ENCODE measurements around the gene SMARCC1.
"Not testable (repeated sequence)": the region's sequence is repeated elsewhere in the genome, so short reads cannot be mapped to it uniquely, and the experiment has no call there.

The SMARCC1 gene

GRCh38 chr3:47781685-47782445 lies at the start of gene SMARCC1:
TSS of gene SMARCC1 (minus strand) at chr3:47781893. CDS start at chr3:47781797, 96 bp downstream.
- DNase-seq (ENCODE audit: low spot score): peak; percentile 97

GRCh38 chr3:47829482-47829881 lies 47.8 kb upstream of the SMARCC1 start:
- DNase-seq (ENCODE audit: low spot score): not testable (repeated sequence)

- no peak for DNase-seq (ENCODE audit: low spot score)
Observed at GRCh38 chr3:47825590-47825989, 43.9 kb upstream of the SMARCC1 start.

- DNase-seq (ENCODE audit: low spot score): peak; percentile 79
Observed at GRCh38 chr3:47824541-47825473, 43.1 kb upstream of the SMARCC1 start.

GRCh38 chr3:47817609-47818008 lies 35.9 kb upstream of the SMARCC1 start:
- DNase-seq (ENCODE audit: low spot score): no peak

GRCh38 chr3:47813551-47814177 lies 32.0 kb upstream of the SMARCC1 start:
- DNase-seq (ENCODE audit: low spot score): no peak

- DNase-seq (ENCODE audit: low spot score): no peak
Observed at GRCh38 chr3:47804577-47804976, 22.9 kb upstream of the SMARCC1 start.

GRCh38 chr3:47803480-47804025 lies 21.9 kb upstream of the SMARCC1 start:
- no peak for DNase-seq (ENCODE audit: low spot score)

- DNase-seq (ENCODE audit: low spot score): peak; percentile 85
Observed at GRCh38 chr3:47802734-47803479, 21.2 kb upstream of the SMARCC1 start, which contains the start of gene DHX30. TSS of gene DHX30 (plus strand) at chr3:47803138. CDS start at chr3:47810684, 7,546 bp downstream.

- DNase-seq (ENCODE audit: low spot score): no peak
Observed at GRCh38 chr3:47799733-47800132, 18.0 kb upstream of the SMARCC1 start.

- no peak for DNase-seq (ENCODE audit: low spot score)
Observed at GRCh38 chr3:47794544-47794943, 12.9 kb upstream of the SMARCC1 start.

- DNase-seq (ENCODE audit: low spot score): no peak
Observed at GRCh38 chr3:47792699-47793098, 11.0 kb upstream of the SMARCC1 start.

- no peak for DNase-seq (ENCODE audit: low spot score)
Observed at GRCh38 chr3:47791193-47791855, 9.6 kb upstream of the SMARCC1 start.

GRCh38 chr3:47783673-47784072 lies 2.0 kb upstream of the SMARCC1 start:
- DNase-seq (ENCODE audit: low spot score): no peak

GRCh38 chr3:47782446-47783308 lies 984 bp upstream of the SMARCC1 start:
- DNase-seq (ENCODE audit: low spot score): no peak

- DNase-seq (ENCODE audit: low spot score): peak; percentile 34
Observed at GRCh38 chr3:47780741-47781684, 680 bp downstream of the SMARCC1 start.

GRCh38 chr3:47778746-47779145 lies 2.9 kb downstream of the SMARCC1 start:
- DNase-seq (ENCODE audit: low spot score): no peak

GRCh38 chr3:47772788-47773187 lies 8.9 kb downstream of the SMARCC1 start:
- no peak for DNase-seq (ENCODE audit: low spot score)

- DNase-seq (ENCODE audit: low spot score): no peak
Observed at GRCh38 chr3:47772047-47772446, 9.6 kb downstream of the SMARCC1 start.

All from CD4-positive, alpha-beta T cell treated with Interleukin-15 for 4 hours (primary cell).